Measurements from ENCODE around the gene KRT34. TPM values are rescaled to one million over a fixed set of nuclear protein-coding genes. Genes with fewer than 3 reads are reported as not detected.

The KRT34 gene
- polyA plus RNA-seq, 1 donor from 2014 or later: not detected

GRCh38 chr17:41367426-41368075 lies 14.6 kb downstream of the KRT34 start:
- no peaks in the 10 kb centered on the region for H3K9me3 ChIP-seq (ENCODE audit: low read length)
- H4K20me1 ChIP-seq (ENCODE audit: insufficient read depth): no peaks in the 10 kb centered on the region
- H2AFZ ChIP-seq (ENCODE audit: low read depth, low read length): no peak overlapping the region
- no peak overlapping the region for H3K27ac ChIP-seq (ENCODE audit: low read length)
- H3F3A ChIP-seq (ENCODE audit: insufficient read depth, low read length, poor library complexity, severe bottlenecking): no peaks in the 10 kb centered on the region
- H3K9ac ChIP-seq (ENCODE audit: low read length): no peak overlapping the region
- H3K27me3 ChIP-seq (ENCODE audit: insufficient read depth, low read depth, low read length): no peaks in the 10 kb centered on the region
- H3K4me3 ChIP-seq (ENCODE audit: low read length): no peak overlapping the region
- no peak overlapping the region for H3K4me2 ChIP-seq (ENCODE audit: low read length)
- no peaks in the 10 kb centered on the region for H3K79me2 ChIP-seq (replicated peaks; ENCODE audit: insufficient read depth, low read length)
- no peaks in the 10 kb centered on the region for H3K36me3 ChIP-seq (ENCODE audit: insufficient read depth, low read length)
- TF ChIP-seq POLR2AphosphoS5 (IDR thresholded peaks at IDR 0.05) (no peak), SMC3 (conservative IDR thresholded peaks at IDR 0.05; ENCODE audit: poor library complexity) (no peak), CTCF (IDR thresholded peaks at IDR 0.05; ENCODE audit: poor library complexity, severe bottlenecking) (no peak)
- H3K9me2 ChIP-seq (ENCODE audit: insufficient read depth, low read length): no peaks in the 10 kb centered on the region

DNA sequence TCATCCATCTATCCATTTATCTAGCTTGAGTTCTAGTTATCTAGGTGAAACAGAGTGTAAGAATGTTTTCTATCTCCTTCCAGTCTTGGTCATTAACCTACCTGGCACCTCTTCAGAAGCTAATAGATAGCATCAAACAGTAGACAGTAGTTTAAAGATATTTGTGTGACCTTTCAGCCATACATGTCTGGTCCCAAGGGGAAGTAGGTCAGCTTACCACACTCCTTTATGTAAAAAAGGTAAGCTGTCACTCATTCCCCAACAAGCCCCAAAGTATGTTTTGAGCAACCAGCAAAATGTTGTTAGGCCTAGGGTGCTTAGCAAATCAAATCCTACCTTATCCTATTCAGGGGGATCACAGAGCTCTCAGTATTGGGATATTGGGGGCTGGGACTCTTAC lies 16.0 kb downstream of the KRT34 start:
- no peak overlapping the region for H3K4me3 ChIP-seq (ENCODE audit: low read length)
- H3K27me3 ChIP-seq (ENCODE audit: insufficient read depth, low read depth, low read length): no peaks in the 10 kb centered on the region
- no peaks in the 10 kb centered on the region for H4K20me1 ChIP-seq (ENCODE audit: insufficient read depth)
- H3K27ac ChIP-seq (ENCODE audit: low read length): no peak overlapping the region
- no peaks in the 10 kb centered on the region for H3F3A ChIP-seq (ENCODE audit: insufficient read depth, low read length, poor library complexity, severe bottlenecking)
- no peaks in the 10 kb centered on the region for H3K9me2 ChIP-seq (ENCODE audit: insufficient read depth, low read length)
- H2AFZ ChIP-seq (ENCODE audit: low read depth, low read length): no peak overlapping the region
- H3K9me3 ChIP-seq (ENCODE audit: low read length): no peaks in the 10 kb centered on the region
- no peak overlapping the region for H3K4me2 ChIP-seq (ENCODE audit: low read length)
- H3K36me3 ChIP-seq (ENCODE audit: insufficient read depth, low read length): no peaks in the 10 kb centered on the region
- H3K9ac ChIP-seq (ENCODE audit: low read length): no peak overlapping the region
- H3K79me2 ChIP-seq (replicated peaks; ENCODE audit: insufficient read depth, low read length): no peaks in the 10 kb centered on the region
- TF ChIP-seq MXI1 (conservative IDR thresholded peaks at IDR 0.05; ENCODE audit: poor library complexity, severe bottlenecking): no peak
- TF ChIP-seq SMC3 (conservative IDR thresholded peaks at IDR 0.05; ENCODE audit: poor library complexity): no peak
- no peak for TF ChIP-seq TAF1 (IDR thresholded peaks at IDR 0.05; ENCODE audit: low read depth)
- TF ChIP-seq POLR2AphosphoS5 (IDR thresholded peaks at IDR 0.05): no peak
- no peak for TF ChIP-seq EZH2 (IDR thresholded peaks at IDR 0.05; ENCODE audit: borderline replicate concordance, insufficient read depth, low read length, poor library complexity, severe bottlenecking)
- TF ChIP-seq CTCF (IDR thresholded peaks at IDR 0.05; ENCODE audit: poor library complexity, severe bottlenecking): no peak
- TF ChIP-seq RAD21 (conservative IDR thresholded peaks at IDR 0.05): no peak
- TF ChIP-seq REST (IDR thresholded peaks at IDR 0.05; ENCODE audit: borderline replicate concordance): no peak
